WTC11 (cell line): ENCODE measurements around the gene ZFYVE19.

Source experiments
- CTCF ChIP-seq: fragments of 200-600 bp; IDR thresholded peaks from 2 replicates; pipeline ENCODE4 v1.8.0; 2022; ENCODE audit warnings: antibody characterized with exemption
- USF1 ChIP-seq: sonication (generic); formaldehyde crosslinking; IDR thresholded peaks from 2 replicates; pipeline ENCODE4 v1.8.0; 2022; ENCODE audit warnings: mild to moderate bottlenecking, missing genetic modification reagents

- TF ChIP-seq CTCF (no peak), USF1 (CRISPR knock-in tag) (no peak)
These were observed 24.2 kb upstream of the ZFYVE19 start for GRCh38 chr15:40782609-40783227.
